Stimulated activated CD8-positive, alpha-beta memory T cell treated with anti-CD3 and anti-CD28 coated beads, Interleukin-15, amount 100 ng/mL, for 24 hours (primary cell): ENCODE data around the gene PALD1.

ENCODE experiments used
- DNase-seq: peaks from one replicate; pipeline ENCODE4 v3.0.0-alpha.2; 2020; ENCODE audit warnings: low read depth

PALD1 gene

GRCh38 chr10:70504521-70505358, 26.2 kb downstream of the PALD1 start:
- DNase-seq = no peak

- DNase-seq = no peak
Observed at GRCh38 chr10:70505908-70506307, 27.3 kb downstream of the PALD1 start.

- no peak for DNase-seq
Observed at GRCh38 chr10:70507966-70508365, 29.4 kb downstream of the PALD1 start.

GRCh38 chr10:70508912-70509756, 30.6 kb downstream of the PALD1 start:
- no peak for DNase-seq

GRCh38 chr10:70509757-70510147, 31.2 kb downstream of the PALD1 start:
- no peak for DNase-seq

GRCh38 chr10:70510453-70510852, 31.9 kb downstream of the PALD1 start:
- no peak for DNase-seq

- no peak for DNase-seq
Observed at GRCh38 chr10:70510904-70511303, 32.3 kb downstream of the PALD1 start.

- no peak for DNase-seq
Observed at GRCh38 chr10:70512149-70512639, 33.6 kb downstream of the PALD1 start.

GRCh38 chr10:70513848-70514309, 35.3 kb downstream of the PALD1 start:
- DNase-seq = no peak

GRCh38 chr10:70514591-70514990, 36.0 kb downstream of the PALD1 start:
- DNase-seq = no peak

- DNase-seq = no peak
Observed at GRCh38 chr10:70515035-70515667, 36.6 kb downstream of the PALD1 start.

GRCh38 chr10:70518695-70519094, 40.1 kb downstream of the PALD1 start:
- DNase-seq = no peak

- no peak for DNase-seq
Observed at GRCh38 chr10:70523057-70523456, 44.5 kb downstream of the PALD1 start.

GRCh38 chr10:70523549-70523948, 45.0 kb downstream of the PALD1 start:
- no peak for DNase-seq

GRCh38 chr10:70528314-70528713, 49.7 kb downstream of the PALD1 start:
- DNase-seq = no peak

- DNase-seq = no peak
Observed at GRCh38 chr10:70528741-70529362, 50.3 kb downstream of the PALD1 start.

- no peak for DNase-seq
Observed at GRCh38 chr10:70529848-70530247, 51.3 kb downstream of the PALD1 start.

- no peak for DNase-seq
Observed at GRCh38 chr10:70530315-70530714, 51.7 kb downstream of the PALD1 start.

- DNase-seq = no peak
Observed at GRCh38 chr10:70532554-70533188, 54.1 kb downstream of the PALD1 start.

GRCh38 chr10:70533189-70533558, 54.6 kb downstream of the PALD1 start:
- DNase-seq = no peak

GRCh38 chr10:70534281-70534680, 55.7 kb downstream of the PALD1 start:
- no peak for DNase-seq

- no peak for DNase-seq
Observed at GRCh38 chr10:70535001-70535400, 56.4 kb downstream of the PALD1 start.
